ENCODE results near the gene TMEM235.
A peak's percentile ranks its signal among the peaks of the same experiment; 100 is the strongest.

Gene TMEM235

DNA sequence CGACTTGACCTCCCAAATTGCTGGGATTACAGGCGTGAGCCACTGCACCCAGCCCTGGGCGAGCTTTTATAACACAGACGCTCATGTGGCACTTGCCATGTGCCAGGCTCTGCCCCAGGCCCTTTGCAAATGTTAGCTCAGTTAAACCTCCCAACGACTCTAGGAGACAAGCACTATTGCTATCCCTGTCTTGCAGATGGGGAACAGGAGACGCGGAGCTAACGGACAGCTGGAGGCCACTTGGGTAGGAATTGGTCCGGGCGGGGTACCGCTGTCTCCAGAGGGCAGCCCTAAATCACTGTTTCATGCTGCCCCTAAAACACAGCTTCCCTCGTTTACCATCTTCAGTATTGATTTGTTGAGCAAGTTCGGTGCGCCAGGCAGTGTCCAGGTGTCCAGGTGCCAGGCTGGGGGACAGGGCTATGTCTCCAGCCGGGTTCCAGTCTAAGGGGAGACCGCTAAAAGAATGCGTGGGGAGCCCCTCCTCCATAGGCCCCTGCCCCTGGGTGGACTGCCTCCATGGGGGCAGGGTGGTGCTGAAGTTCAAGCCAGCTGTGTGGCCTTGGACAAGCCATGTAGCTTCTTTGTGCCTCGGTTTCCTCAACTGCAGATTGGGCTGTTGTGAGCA is 23.7 kb downstream of the TMEM235 start:
- DNase-seq (ENCODE audit: low spot score), result no peak

DNA sequence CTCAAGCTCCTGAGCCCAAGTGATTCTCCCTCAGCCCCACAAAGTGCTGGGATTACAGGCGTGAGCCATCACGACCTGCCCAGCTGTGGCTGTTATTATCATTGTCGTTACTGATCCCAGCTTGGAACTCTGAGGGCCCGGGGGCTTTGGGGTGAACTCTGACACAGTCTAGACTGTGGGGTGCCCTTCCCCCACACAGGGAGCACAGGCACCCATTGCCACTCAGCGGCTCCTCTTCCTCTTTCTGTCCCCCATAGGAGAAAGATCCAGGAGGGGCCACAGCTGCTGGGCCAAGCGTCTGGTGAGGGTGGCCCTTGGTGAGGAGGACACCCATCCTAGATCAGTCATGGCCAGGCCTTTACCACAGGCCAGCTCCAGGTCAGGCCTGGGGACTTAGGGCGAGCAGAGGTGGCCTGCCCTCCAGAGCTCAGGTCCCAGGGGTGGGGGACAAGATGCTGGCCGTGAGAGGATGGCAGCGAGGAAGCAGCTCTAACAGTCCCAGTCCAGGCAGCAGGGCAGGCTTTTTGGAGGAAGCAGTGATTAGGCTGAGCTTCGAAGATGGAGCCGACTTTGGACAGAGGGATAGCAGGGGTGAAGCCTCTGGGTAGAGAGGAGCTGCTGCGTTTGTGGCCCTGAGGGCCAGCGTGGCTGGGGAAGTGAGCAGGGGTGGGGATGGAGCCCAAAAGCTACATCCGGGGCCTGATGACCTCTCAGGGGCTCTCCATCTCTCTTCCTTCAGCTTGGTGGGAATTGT is 24.7 kb downstream of the TMEM235 start:
- DNase-seq (ENCODE audit: low spot score), result no peak

DNA sequence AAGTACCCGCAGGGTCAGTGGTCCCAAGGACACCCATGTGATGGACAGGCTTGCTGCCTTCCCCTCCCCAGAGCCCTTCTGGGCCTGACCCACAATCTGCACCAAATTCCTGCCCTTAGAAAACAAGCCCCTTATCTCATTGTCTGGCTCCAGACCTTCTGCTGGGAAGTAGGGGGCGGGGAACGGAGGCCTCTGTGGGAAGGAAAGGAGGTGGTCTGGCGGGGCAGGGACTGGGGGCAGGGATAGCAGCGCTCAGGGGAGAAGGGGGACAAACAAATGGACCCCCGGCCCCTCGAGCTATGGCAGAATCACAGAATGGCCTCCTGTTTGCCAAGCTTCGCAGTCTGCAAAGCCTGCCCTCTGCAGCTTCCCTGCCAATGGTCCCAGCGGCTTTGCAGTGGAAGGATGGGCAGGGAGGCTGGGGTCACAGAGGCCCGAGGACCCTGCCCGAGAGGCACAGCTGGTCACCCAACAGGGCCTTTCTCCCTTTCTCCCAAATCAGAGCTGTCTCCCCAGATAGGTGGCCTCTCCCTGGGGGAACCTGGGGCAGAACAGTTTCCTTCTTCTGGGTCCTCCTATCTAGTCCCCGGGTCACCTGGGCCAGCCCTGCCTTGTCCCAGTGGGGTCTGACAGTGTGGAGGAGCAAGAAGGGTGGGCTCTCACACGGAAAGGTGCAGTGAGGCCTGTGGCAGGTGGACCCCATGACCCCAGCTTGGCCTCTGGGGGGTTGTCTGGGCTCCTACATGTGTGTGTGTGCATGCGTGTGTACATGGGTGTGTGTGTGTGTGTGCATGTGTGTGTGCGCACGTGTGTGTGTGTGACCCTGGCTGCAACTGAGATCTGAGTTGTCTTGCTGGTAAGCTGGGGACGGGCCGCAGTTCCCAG is 25.5 kb downstream of the TMEM235 start:
- no peak for DNase-seq (ENCODE audit: low spot score)

DNA sequence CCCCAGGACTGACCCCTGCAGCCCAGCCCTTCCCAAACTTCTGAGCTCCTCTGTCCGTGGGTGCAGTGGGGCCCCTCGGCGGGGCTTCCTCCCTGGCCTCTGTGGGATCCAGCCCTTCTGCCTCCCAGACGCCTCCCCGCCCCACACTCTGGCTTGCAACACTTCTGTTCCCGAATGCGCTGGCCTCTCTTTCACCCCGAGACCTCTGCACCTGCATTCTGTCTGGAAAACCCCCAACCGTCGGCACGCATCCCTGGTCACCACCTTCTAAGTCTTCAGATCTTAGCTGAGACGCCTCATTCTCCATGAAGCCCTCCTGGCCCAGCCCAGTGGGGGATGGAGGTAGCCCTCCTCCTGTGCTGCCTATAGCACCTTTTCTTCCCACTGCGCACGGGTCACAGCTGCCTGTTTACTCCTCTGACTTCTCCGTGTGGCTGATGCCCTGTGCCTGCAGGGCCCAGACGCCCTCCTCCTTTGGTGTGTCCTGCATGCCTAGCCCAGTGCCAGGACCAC is 26.4 kb downstream of the TMEM235 start:
- no peak for DNase-seq (ENCODE audit: low spot score)

DNA sequence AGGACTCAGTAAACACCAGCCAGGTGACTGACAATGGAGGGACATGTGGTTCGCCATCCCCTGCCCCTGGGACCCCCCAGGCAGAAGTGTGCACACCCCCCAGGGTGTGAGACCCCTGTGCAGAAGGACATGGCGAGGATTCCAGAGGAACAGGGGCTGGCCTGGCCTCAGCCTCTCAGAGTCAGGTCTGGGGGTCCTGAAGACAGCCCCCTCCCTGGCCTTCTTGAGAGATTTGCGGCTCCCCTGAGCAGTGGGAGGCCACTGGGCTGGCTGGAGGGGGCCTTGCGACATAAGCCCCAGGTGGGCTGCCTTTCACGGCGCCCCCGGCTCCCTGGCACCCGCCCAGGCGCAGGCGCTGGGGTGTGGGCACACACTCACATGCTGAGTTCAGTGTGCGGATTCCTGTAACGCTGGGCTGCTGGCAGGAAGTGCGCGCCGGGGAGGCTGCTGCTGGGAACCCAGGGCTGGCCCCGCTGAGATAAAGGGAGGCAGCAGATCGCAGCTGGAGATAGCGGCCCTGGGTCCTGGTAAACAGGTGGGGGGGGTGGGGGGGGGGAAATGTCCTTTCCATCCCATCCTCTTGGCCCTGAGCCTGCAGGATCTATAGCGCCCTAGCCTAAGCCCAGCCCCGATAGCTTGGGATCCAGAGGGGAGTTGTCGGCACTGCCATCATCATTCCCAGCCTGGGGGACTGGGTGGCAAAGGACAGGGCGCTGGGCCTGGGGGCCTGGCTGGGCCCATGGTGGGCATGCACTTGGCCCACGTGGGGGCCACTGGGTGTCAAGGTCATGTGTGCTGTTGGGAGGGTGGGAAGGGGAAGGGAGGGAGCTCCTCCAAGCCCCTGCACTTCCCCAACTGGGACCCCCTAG is 27.1 kb downstream of the TMEM235 start:
- no peak for DNase-seq (ENCODE audit: low spot score)

DNA sequence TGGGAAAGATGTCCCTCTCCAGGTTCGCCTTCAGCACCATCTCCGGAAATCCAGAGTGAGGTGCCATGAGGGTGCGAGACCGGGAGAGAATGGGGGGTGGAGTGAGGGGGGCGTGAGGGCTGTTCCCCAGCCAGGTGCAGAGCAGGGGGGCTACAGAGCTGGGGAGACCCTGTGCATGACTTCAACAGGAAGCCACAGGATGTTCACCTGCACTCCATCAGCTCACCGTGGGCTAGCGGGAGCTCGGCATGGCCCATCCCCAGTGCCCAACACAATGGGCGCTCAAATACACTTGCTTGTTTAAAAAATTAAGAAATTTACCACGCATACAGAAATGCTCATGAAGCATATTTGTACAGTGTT is 27.7 kb downstream of the TMEM235 start:
- DNase-seq (ENCODE audit: low spot score), result no peak

DNA sequence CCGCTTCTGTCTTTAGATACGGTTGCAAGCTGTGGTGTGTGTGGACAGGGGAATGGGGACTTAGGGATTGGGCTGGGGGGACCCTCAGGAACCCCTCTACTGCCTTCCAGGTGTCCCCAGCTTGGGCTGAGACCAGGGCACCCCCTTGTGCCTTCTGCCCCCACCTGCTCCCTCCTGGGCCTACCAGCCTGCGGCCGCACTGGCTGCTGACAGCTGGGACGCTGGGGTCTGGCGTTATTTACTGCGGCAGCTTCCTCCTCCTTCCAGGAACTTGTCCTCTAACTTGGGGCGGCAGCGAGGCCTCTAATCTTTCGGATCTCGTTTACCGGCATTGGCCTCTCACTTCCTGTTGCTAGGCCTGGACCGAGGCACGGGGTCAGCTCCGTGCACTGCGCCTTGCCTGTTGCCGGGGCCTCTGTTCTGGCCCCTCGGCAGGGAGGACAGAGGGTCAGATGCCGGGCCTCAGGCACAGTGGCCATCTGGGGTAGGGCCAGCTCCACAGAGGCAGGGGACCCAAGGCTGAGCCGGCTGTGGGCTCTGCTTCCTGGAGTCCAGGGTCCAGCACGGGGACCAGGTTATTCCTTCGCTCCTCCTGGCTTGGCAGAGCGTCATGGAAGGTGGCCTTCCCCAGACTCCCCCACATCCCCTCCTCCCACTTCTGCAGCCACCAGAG is 31.8 kb downstream of the TMEM235 start:
- DNase-seq (ENCODE audit: low spot score), result no peak

DNA sequence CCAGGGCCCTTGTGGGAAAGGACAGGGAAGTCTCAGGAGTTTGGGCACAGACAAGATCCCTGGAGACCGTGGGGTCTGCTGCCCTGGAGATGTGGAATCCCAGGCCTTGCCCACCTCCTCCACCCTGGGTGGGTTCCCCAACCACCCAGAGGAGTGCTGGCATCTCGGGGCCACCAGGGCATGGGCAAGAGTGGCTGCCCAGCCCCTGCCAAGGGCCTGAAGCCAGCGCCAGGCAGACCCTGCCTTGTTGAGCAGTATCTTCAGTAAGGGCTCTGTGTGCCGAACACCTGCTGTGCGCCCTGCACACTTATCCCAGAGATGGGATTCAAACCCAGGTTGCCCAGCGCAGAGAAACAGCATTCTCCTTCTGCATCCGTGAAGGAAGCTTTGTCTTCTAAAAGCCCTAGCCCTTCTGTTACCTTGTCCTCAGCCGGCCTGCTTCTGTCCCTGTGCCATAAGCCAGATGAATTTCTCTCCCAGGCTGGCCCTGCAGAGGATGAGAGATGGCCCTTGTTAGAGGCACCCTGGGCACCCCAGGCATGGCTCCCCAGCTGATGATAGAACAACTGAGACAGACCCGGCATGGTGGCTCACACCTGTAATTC is 32.4 kb downstream of the TMEM235 start:
- DNase-seq (ENCODE audit: low spot score), result no peak

DNA sequence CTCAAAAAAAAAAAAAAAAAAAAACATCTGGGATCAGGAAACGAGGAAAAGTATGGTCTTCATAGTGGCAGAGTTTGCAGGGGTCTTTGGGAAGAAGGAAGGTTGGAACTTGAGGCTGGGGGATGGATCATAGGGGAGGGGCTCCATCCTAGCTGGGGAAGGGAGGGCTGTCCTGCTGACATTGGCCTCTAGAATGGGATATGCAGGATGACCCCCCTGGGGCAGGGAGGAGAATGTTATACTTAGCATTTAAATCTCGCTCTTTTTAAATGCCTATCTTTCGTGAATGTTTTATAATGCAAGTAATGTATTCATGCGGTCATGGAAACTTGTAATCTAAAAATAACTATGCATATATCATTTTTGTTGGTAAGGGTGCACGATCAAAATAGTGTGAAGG is 33.2 kb downstream of the TMEM235 start:
- DNase-seq (ENCODE audit: low spot score), result no peak

DNA sequence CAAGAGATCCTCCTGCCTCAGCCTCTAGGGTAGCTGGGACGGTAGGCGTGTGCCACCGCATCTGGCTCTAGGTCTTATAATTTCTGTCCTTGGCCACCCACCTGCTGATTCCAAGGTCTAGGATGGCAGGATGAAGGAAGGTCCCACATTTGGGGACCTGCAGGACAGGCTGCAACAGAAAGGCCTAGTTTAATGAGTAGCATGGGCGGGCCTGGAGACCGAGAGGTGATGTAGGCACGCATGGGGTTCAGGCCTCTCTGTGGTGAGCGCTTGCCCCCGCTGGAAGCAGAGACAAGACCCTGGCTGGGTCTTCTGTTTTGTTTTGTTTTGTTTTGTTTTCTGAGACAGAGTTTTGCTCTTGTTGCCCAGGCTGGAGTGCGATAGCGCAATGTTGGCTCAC is 33.7 kb downstream of the TMEM235 start:
- no peak for DNase-seq (ENCODE audit: low spot score)

DNA sequence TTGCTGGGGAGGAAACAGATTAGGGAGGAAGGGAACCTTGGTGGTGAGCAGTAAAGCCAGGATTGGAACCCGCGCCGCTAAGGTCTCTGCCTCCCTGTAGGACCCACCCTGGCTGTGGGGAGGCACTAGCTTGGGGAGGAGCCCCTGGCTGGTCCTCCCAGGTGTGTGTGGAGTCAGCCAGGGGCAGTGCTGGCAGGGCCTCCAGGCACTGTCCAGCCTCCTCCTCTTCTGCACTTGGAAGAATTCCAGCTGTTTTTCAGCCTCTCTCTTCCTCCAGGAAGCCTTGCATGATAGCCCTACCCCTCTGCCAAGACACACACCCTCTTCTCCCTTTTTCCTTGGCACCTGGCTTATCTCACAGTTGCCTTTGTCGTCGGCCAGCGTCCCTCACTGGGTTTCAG is 34.8 kb downstream of the TMEM235 start:
- no peak for DNase-seq (ENCODE audit: low spot score)

DNA sequence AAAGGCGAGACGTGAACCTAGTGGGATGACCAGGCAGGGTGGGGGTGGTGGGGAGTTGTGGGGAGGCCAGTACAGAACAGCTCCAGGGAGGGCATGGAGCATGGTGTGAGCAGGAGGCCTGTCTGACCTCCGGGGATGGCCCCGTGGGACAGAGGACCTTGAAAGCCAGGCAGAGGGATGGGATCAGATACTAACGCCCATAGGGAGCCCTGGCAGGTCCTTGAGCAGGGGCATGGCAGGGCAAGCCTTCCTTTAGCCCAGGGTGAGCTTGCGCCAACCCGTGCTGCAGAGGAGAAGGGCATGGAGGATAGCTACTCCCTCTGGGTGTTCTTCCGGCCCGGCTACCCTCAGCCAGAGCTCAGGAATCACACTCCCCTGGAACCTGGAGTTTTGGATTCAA is 35.3 kb downstream of the TMEM235 start:
- no peak for DNase-seq (ENCODE audit: low spot score)

DNA sequence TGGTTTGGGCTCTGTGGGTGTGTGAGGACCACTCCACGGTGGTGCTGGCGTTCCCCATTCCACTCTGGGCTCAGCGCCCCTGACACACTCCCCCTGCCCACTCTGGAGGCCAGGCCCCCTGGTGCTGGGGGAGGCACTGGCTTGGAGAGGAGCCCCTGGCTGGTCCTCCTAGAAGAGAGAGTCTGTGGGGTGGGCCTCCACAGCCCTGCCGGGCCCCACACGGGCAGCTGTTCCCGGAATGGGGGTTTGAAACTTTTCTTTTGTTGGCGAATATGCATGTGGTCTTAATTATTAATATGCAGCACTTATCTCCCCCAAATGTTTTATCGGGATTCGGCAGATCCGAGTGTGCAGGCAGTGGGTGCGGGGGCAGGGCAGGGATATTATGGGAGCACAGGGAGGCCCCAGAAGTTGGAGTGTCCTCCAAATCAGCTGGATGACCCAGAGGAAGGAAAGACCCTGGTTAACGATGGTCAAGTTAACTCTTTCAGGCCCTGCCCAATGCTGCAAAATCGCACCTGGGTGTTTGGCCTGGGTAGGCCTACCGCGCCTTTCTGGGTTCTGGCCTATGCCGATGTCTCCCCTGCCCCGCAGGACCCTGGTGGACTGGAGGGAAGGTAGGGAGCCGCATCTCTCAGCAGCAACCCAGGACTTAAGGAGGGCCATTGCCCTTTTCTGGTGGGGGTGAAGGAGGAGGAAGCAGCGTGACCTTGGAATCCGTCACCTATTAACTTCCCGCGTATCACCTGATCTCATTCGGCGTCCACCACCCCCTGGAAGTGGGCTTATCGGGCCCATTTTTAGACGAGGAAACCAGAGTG is 36.0 kb downstream of the TMEM235 start:
- DNase-seq (ENCODE audit: low spot score), result no peak

DNA sequence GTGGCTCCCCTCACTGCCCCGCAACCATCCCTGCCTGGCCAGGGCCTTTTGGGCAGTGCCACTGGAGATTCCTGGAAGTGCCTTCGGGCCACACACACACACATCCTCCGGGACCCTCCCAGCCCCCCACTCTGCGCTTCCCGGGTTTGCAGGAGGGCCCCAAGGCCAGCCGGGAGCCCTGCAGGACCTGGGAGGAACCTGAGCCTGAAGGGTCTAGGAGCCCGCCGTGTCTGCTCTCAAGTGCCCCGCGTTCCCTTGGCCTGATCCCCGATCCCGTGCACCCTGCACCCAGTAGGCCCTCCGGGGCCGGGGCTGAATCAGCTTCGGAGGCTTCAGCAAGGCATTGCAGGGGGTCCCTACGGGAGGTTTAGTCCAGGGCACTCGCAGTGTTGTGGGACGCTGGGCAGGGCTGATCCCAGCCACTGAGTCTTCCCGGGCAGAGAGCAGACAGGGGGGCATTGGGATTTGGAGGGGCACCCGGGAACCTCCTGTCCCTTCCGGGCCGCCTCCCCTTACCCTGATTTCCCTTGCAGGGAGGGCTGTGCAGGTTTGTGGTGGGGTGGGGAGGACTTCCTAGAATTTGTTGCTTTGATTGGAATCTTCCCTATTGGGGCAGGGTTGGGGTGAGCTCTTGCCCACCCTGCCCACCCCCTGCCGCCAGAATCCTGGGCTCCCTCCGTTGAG is 36.9 kb downstream of the TMEM235 start:
- no peak for DNase-seq (ENCODE audit: low spot score)

DNA sequence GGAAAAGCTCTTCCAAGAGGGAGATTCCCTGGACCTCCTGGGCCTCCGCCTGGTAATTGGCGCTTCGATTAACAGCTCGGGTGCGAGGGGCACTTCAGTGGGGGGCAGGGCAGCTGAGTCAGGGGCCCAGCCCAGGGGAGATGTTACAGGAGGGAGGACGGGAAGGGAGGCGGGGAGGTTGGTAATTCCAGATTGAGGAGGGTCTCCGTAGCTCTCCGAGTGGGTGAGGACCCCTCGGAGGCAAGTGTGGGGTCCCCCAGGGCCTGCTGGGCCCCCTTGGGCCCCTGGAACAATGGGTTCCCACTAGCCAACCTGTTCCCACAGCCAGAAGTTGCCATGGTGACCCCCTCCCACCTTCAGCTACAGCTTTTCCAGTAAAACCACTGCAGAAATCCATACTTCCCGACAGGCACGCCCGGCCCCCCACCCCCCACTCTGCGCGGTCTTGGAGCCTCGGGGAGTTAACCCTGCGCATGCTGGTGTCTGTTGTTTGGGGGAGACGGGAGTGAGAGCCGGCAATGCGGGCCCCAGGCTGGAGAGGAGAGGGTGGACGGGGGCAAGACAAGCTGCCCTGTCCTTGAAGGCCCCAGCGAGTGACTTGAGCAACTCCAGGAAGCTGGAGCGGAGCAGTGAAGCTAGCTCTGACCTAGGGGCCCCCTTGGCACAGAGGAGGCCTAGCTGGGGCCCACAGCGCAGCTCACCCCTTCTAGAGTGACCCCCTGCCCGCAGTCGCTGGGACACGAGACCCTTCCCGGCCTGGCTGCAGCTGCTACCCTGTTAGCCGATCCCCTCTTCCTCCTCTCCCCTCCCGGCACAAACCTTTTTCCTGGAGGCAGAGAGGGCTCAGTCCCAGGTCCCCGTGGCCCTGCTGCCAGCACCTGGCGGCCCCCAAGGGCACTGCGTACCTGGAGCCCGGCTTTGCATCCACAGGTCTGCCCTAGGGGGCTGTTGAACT is 37.8 kb downstream of the TMEM235 start:
- DNase-seq (ENCODE audit: low spot score), result peak; percentile 81

DNA sequence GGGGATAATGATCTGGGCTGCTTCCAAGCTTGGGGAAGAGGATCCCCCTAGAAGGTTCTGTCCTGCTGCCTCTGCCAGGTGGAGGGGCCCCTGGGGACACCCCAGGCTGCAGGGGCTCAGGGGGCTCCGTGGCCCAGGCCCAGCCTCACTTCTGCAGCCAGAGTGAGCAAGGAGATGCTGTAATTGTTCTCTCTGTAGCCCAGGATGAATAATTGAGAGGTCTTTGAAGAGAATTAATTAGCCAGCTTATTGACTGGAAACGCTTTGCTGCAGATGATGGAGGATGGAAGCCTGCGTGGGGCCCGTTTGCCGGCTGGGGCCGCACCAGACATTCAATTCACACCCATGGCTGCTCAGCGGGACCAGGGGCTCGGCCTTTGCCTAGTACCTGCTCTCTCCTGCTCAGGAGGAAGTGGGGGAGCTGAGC is 38.5 kb downstream of the TMEM235 start:
- DNase-seq (ENCODE audit: low spot score), result no peak

DNA sequence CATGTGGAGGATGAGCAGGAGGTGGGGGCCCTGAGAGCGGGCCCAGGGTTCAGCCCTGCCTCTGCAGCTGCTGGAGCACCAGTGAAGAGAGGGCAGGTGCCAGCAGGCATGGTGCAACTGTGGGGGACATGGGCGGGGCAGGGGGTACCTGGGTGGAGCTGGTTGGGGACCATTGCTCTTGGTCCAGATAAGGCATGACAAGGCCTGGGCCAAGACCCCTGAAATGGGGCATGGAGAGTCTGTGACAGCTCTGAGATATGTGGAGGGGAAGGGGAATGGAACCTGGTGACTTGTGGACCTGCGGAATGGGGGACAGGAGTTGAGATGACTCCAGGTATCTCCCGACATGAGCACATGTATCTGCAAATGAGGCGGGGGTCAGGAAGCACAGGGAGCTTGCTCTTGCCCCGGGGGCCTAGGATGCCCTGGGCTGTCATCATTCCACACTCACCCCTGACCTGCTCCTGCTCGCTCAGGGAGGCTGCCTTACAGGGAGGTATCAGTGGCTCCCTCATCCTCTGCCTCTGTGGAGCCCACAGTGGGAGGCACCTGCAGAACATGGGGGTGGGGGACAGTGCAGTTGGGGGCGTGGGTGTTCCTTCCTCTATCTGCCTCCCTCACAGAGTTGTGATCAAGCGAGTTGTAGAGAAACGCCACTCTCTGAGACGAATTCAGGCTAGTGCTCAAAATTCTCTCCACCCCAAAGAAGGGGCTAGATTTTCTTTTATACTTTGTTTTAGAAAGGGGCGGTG is 40.2 kb downstream of the TMEM235 start:
- no peak for DNase-seq (ENCODE audit: low spot score)
